ENCODE measurements around the gene RRAGD. TPM values are rescaled to one million over a fixed set of nuclear protein-coding genes. Genes with fewer than 3 reads are reported as not detected.

The RRAGD gene
- total and polyA plus RNA-seq, 2 donors (not counting 1 experiment from before 2014, with no cell fraction given): 0.27 to 4.5 TPM

GRCh38 chr6:89409461-89410035, 2.5 kb downstream of the RRAGD start:
- Histone ChIP-seq H3K27me3 (replicated peaks in 1 of 4; ENCODE audit: control extremely low read depth in 1 of 4, control insufficient read depth in 3 of 4, insufficient read depth in 4 of 4, low read length in 3 of 4) (peaks cover 0 to 31% (median 14%) of the 10 kb centered on the region in 4 experiments), H4K20me1 (ENCODE audit: control insufficient read depth, insufficient read depth, low read length, poor library complexity, severe bottlenecking) (no peaks in the 10 kb centered on the region), H3K36me3 (replicated peaks in 1 of 2; ENCODE audit: control extremely low read depth in 1 of 2, control insufficient read depth in 1 of 2, extremely low read depth in 1 of 2, insufficient read depth in 2 of 2, low read length in 1 of 2) (no peaks in the 10 kb centered on the region), H3K4me1 (ENCODE audit: control insufficient read depth in 2 of 2, insufficient read depth in 2 of 2, low read length in 2 of 2) (peaks cover 16 to 19% of the 10 kb centered on the region in 2 donors), H3K79me2 (ENCODE audit: control insufficient read depth, insufficient read depth, low read length) (no peaks in the 10 kb centered on the region), H3K4me2 (replicated peaks; ENCODE audit: low read depth, low read length, poor library complexity, severe bottlenecking) (no peak overlapping the region), H3K9ac (ENCODE audit: low read length) (no peak overlapping the region), H3K9me3 (ENCODE audit: control extremely low read depth in 1 of 3, control insufficient read depth in 2 of 3, insufficient read depth in 1 of 3, low read length in 2 of 3) (no peaks in the 10 kb centered on the region), H3K27ac (ENCODE audit: low read length in 2 of 2) (no peak overlapping the region), H3K4me3 (ENCODE audit: control extremely low read depth in 1 of 5, extremely low read depth in 1 of 5, insufficient read depth in 1 of 5, low read depth in 2 of 5, low read length in 4 of 5) (no peak overlapping the region), H2AFZ (ENCODE audit: insufficient read depth, low read depth, low read length, poor library complexity, severe bottlenecking) (no peak overlapping the region)
- Mint-ChIP-seq H3K27me3 (peaks cover 21% of the 10 kb centered on the region), H3K4me1 (peaks cover 19% of the 10 kb centered on the region), H3K27ac (no peak overlapping the region), H3K9me3 (ENCODE audit: insufficient read depth) (no peaks in the 10 kb centered on the region), H3K4me3 (no peak overlapping the region)
- TF ChIP-seq, protein P1, sequence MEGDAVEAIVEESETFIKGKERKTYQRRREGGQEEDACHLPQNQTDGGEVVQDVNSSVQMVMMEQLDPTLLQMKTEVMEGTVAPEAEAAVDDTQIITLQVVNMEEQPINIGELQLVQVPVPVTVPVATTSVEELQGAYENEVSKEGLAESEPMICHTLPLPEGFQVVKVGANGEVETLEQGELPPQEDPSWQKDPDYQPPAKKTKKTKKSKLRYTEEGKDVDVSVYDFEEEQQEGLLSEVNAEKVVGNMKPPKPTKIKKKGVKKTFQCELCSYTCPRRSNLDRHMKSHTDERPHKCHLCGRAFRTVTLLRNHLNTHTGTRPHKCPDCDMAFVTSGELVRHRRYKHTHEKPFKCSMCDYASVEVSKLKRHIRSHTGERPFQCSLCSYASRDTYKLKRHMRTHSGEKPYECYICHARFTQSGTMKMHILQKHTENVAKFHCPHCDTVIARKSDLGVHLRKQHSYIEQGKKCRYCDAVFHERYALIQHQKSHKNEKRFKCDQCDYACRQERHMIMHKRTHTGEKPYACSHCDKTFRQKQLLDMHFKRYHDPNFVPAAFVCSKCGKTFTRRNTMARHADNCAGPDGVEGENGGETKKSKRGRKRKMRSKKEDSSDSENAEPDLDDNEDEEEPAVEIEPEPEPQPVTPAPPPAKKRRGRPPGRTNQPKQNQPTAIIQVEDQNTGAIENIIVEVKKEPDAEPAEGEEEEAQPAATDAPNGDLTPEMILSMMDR (IDR thresholded peaks at IDR 0.05): no peak
- TF ChIP-seq EZH2 (IDR thresholded peaks at IDR 0.05; ENCODE audit: borderline replicate concordance, insufficient read depth, low read depth, low read length, poor library complexity, severe bottlenecking): no peak
- POLR2A ChIA-PET: no interaction called here
- intact Hi-C loops (cut with micrococcal nuclease): loop anchor here (2.0 to 5.0 kb wide), 2 partner anchors 37 to 57 kb away; partner anchors contain the start of gene UBE2J1
- CTCF ChIA-PET: interaction anchor here (0.6 to 5.4 kb wide), 2 partner anchors 38 to 41 kb away, joined by 3 to 30 read pairs; no protein-coding TSS in a partner anchor
- WGBS (ENCODE audit: insufficient coverage): 93% methylated on average over 7 of the region's 7 CpGs
- no peak for ATAC-seq (ENCODE audit: low read depth)
- no peak for DNase-seq

DNA sequence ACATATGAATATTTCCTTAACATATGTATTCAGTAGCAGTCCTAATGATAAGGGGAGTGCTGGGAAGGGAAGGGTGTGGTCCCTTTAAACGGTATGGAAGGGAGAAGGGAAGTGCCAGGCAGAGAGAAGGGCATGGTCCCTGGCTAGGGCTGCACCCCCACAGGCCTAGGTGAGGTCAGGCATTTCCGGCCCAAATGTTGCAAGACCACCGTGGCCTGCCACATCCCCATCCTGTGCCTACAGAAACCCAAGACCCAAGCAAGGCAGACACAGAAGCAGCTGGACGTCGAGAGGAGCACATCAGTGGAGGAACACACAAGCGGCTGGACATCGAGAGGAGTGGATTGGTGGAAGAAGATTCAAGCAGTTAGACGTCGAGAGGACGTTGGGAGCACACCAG, 5.9 kb downstream of the RRAGD start:
- intact Hi-C loops (cut with micrococcal nuclease): no loop called here
- Histone ChIP-seq H3K9ac (ENCODE audit: low read length) (no peak overlapping the region), H3K4me3 (ENCODE audit: control extremely low read depth in 1 of 5, extremely low read depth in 1 of 5, insufficient read depth in 1 of 5, low read depth in 2 of 5, low read length in 4 of 5) (no peak overlapping the region), H3K79me2 (ENCODE audit: control insufficient read depth, insufficient read depth, low read length) (no peaks in the 10 kb centered on the region), H3K27ac (ENCODE audit: low read length in 2 of 2) (no peak overlapping the region), H3K9me3 (ENCODE audit: control extremely low read depth in 1 of 3, control insufficient read depth in 2 of 3, insufficient read depth in 1 of 3, low read length in 2 of 3) (no peaks in the 10 kb centered on the region), H3K36me3 (replicated peaks in 1 of 2; ENCODE audit: control extremely low read depth in 1 of 2, control insufficient read depth in 1 of 2, extremely low read depth in 1 of 2, insufficient read depth in 2 of 2, low read length in 1 of 2) (no peaks in the 10 kb centered on the region), H4K20me1 (ENCODE audit: control insufficient read depth, insufficient read depth, low read length, poor library complexity, severe bottlenecking) (no peaks in the 10 kb centered on the region), H3K4me1 (ENCODE audit: control insufficient read depth in 2 of 2, insufficient read depth in 2 of 2, low read length in 2 of 2) (peaks cover 4 to 5% of the 10 kb centered on the region in 2 donors), H3K27me3 (replicated peaks in 1 of 4; ENCODE audit: control extremely low read depth in 1 of 4, control insufficient read depth in 3 of 4, insufficient read depth in 4 of 4, low read length in 3 of 4) (peaks cover 0 to 5% (median 2%) of the 10 kb centered on the region in 4 experiments), H3K4me2 (replicated peaks; ENCODE audit: low read depth, low read length, poor library complexity, severe bottlenecking) (no peak overlapping the region), H2AFZ (ENCODE audit: insufficient read depth, low read depth, low read length, poor library complexity, severe bottlenecking) (no peak overlapping the region)
- Mint-ChIP-seq H3K4me3 (no peak overlapping the region), H3K27me3 (peaks cover 9% of the 10 kb centered on the region), H3K27ac (no peak overlapping the region), H3K4me1 (peaks cover 9% of the 10 kb centered on the region), H3K9me3 (ENCODE audit: insufficient read depth) (no peaks in the 10 kb centered on the region)
- no peak for TF ChIP-seq EZH2 (IDR thresholded peaks at IDR 0.05; ENCODE audit: borderline replicate concordance, insufficient read depth, low read depth, low read length, poor library complexity, severe bottlenecking)
- TF ChIP-seq, protein P1 (IDR thresholded peaks at IDR 0.05): no peak
- ChIA-PET POLR2A (no interaction called here), CTCF (interaction anchor here (1.4 to 1.6 kb wide), 2 partner anchors 9 to 34 kb away, joined by 3 read pairs; no protein-coding TSS in a partner anchor)
- 61% methylated on average over 7 of the region's 10 CpGs for WGBS (ENCODE audit: insufficient coverage)
- DNase-seq (no peak), ATAC-seq (ENCODE audit: low read depth) (no peak)

Data from B cell (primary cell).